Osteoblast (primary cell): ENCODE measurements around the gene LRFN4. TPM values are rescaled to one million over a fixed set of nuclear protein-coding genes. Genes with fewer than 3 reads are reported as not detected.

Source experiments
- DNase-seq: peaks from one replicate; pipeline ENCODE4 v3.0.0; 2011; ENCODE audit warnings: low spot score, mixed read lengths; ENCODE audit not compliant: insufficient read length; ENCODE audit errors: missing footprints
- H2AFZ ChIP-seq: 2 replicates; pipeline ENCODE4 v1.6.0; 2011; ENCODE audit warnings: mild to moderate bottlenecking, low read length
- H3K27ac ChIP-seq: 2 replicates; pipeline ENCODE4 v1.5.1; 2011; ENCODE audit warnings: mild to moderate bottlenecking, low read depth, low read length, moderate library complexity
- H3K27me3 ChIP-seq: 2 replicates; pipeline ENCODE4 v1.6.0; 2012; ENCODE audit warnings: mild to moderate bottlenecking, control low read depth, inconsistent platforms, low read length, moderate library complexity; ENCODE audit not compliant: insufficient read depth
- H3K36me3 ChIP-seq: 2 replicates; pipeline ENCODE4 v1.5.1; 2011; ENCODE audit warnings: mild to moderate bottlenecking, low read length, control low read depth, moderate library complexity; ENCODE audit not compliant: insufficient read depth
- H3K4me1 ChIP-seq: 2 replicates; pipeline ENCODE4 v1.5.1; 2011; ENCODE audit warnings: mild to moderate bottlenecking, low read length, control low read depth, moderate library complexity; ENCODE audit not compliant: insufficient read depth
- H3K4me2 ChIP-seq: 2 replicates; pipeline ENCODE4 v1.6.0; 2011; ENCODE audit warnings: mild to moderate bottlenecking, low read length; ENCODE audit not compliant: insufficient read depth
- H3K4me3 ChIP-seq: fragments of 200-600 bp; sonication (generic); 3 replicates; pipeline ENCODE4 v1.5.1; 2012; ENCODE audit warnings: mild to moderate bottlenecking, low read length, inconsistent platforms; ENCODE audit not compliant: insufficient read depth
- H3K79me2 ChIP-seq: 2 replicates; pipeline ENCODE4 v1.6.0; 2012; ENCODE audit warnings: mild to moderate bottlenecking, low read length, control low read depth, inconsistent platforms; ENCODE audit not compliant: insufficient read depth
- H3K9me3 ChIP-seq: 2 replicates; pipeline ENCODE4 v1.5.1; 2011; ENCODE audit warnings: low read depth, low read length, control low read depth
- H4K20me1 ChIP-seq: 2 replicates; pipeline ENCODE4 v1.6.0; 2012; ENCODE audit warnings: mild to moderate bottlenecking, low read length, control low read depth; ENCODE audit not compliant: insufficient read depth
- total RNA-seq: library from RNA; depleted of rRNA; stranded (reverse); fragments of >200 nt; gene quantifications from 2 replicates; pipeline ENCODE4 v1.2.3, GENCODE V29; 2012
- TF ChIP-seq, protein P1 (sequence below): IDR thresholded peaks from 2 replicates; pipeline ENCODE4 v1.5.1; 2011; ENCODE audit warnings: mild to moderate bottlenecking, low read depth, low read length, moderate library complexity; ENCODE audit errors: extremely low read depth

Gene LRFN4
- total RNA-seq, 1 donor, result 16.3 TPM

- no peaks in the 10 kb centered on the region for H3K27me3 ChIP-seq
- H4K20me1 ChIP-seq, result no peaks in the 10 kb centered on the region
- peaks cover 4% of the 10 kb centered on the region for H3K79me2 ChIP-seq
- H3K4me1 ChIP-seq, result peaks cover 4% of the 10 kb centered on the region
- no peaks in the 10 kb centered on the region for H3K9me3 ChIP-seq
- DNase-seq, result peak; percentile 83
- no peak overlapping the region for H3K4me2 ChIP-seq
- TF ChIP-seq, protein P1, sequence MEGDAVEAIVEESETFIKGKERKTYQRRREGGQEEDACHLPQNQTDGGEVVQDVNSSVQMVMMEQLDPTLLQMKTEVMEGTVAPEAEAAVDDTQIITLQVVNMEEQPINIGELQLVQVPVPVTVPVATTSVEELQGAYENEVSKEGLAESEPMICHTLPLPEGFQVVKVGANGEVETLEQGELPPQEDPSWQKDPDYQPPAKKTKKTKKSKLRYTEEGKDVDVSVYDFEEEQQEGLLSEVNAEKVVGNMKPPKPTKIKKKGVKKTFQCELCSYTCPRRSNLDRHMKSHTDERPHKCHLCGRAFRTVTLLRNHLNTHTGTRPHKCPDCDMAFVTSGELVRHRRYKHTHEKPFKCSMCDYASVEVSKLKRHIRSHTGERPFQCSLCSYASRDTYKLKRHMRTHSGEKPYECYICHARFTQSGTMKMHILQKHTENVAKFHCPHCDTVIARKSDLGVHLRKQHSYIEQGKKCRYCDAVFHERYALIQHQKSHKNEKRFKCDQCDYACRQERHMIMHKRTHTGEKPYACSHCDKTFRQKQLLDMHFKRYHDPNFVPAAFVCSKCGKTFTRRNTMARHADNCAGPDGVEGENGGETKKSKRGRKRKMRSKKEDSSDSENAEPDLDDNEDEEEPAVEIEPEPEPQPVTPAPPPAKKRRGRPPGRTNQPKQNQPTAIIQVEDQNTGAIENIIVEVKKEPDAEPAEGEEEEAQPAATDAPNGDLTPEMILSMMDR, result no peak
- H3K36me3 ChIP-seq, result peaks cover 20% of the 10 kb centered on the region
- no peak overlapping the region for H3K4me3 ChIP-seq
- no peak overlapping the region for H2AFZ ChIP-seq
- H3K27ac ChIP-seq, result no peak overlapping the region
Measured at GRCh38 chr11:66850588-66851238, 6.2 kb upstream of the LRFN4 start.

- peaks cover 4% of the 10 kb centered on the region for H3K79me2 ChIP-seq
- no peak overlapping the region for H2AFZ ChIP-seq
- H3K36me3 ChIP-seq, result peaks cover 17% of the 10 kb centered on the region
- H4K20me1 ChIP-seq, result no peaks in the 10 kb centered on the region
- H3K4me2 ChIP-seq, result no peak overlapping the region
- peaks cover 6% of the 10 kb centered on the region for H3K4me1 ChIP-seq
- no peak overlapping the region for H3K4me3 ChIP-seq
- H3K27ac ChIP-seq, result no peak overlapping the region
- TF ChIP-seq, protein P1, result no peak
- H3K27me3 ChIP-seq, result no peaks in the 10 kb centered on the region
- peak; percentile 45 for DNase-seq
- H3K9me3 ChIP-seq, result no peaks in the 10 kb centered on the region
Measured at GRCh38 chr11:66851239-66851596, 5.6 kb upstream of the LRFN4 start.

DNA sequence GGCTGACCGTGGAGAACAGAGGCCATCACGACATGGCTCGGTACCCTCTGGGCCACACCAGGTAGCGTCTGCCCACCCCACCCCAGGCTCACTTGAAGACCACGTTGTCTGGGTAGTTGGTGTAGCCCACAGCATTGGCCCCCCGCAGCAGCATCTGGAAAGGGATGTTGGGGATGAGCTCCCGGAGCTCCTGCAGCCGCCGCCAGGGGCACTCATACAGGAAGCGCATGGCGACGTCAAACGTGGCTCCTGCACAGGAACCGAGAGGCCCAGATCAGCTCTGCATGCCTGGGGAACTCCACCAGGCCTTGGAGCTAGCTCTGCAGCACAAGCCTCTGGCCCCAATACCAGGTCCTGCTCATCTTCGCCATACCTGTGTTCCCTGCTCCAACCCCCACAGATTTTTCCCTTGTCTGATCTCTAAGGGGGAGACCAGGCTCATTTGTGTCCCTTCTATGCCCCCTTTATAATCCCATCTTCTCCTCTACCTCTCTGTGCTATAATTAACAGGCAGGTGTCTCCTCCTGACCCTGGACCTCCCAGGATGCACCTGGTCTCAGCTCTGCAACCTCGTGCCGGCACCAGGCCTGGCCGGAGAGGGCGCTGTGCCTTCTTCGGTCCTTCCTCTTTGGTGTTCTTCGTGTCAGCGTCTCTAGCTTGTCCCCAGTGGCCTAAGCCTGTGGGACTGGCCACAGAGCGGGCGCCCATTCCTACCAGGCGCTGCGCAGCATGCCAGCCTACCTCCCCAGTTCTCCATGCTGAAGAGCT, 5.0 kb upstream of the LRFN4 start:
- H3K79me2 ChIP-seq, result peaks cover 5% of the 10 kb centered on the region
- H3K27ac ChIP-seq, result no peak overlapping the region
- peak; percentile 73 for DNase-seq
- no peak overlapping the region for H2AFZ ChIP-seq
- peaks cover 6% of the 10 kb centered on the region for H3K4me1 ChIP-seq
- H3K4me3 ChIP-seq, result no peak overlapping the region
- TF ChIP-seq, protein P1, result no peak
- no peak overlapping the region for H3K4me2 ChIP-seq
- H3K27me3 ChIP-seq, result no peaks in the 10 kb centered on the region
- H3K36me3 ChIP-seq, result peaks cover 14% of the 10 kb centered on the region
- H4K20me1 ChIP-seq, result no peaks in the 10 kb centered on the region
- no peaks in the 10 kb centered on the region for H3K9me3 ChIP-seq

DNA sequence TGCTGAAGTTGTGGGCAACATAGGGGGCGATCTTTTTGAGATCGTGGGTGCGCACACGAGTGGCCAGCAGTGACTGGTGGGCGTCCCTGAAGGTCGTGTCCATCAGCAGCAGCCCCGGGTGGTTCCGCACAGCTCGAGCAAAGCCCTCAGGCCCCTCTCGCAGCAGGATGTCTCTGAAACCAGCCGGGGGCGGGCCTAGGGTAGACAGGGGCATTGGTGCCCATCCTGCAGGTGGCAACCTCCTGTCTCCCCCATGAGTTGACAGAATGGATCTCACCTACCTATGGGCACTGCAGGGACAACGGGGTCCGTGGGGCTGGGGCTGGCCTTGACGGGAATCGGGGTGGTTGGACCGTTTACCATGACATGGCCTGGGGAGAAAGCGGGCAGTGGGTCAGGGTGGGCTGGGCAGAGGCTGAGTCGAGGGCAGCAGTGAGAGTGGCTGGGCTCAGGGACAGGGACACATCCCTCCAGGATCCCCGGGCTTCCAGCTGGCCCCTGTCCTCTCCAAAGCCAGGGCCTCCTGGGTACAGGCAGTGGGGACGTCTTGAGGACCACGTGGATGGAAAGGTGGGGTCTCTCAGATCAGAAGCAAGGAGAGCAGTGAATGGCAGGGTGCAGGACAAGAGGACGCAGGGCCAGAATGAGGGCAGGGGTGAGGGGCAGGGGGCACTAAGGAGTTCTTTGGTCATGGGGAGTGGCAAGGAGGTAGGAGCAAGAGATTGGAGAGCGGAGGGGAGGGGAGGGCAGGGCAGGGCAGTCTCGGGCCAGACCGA, 4.2 kb upstream of the LRFN4 start:
- Histone ChIP-seq H4K20me1 (no peaks in the 10 kb centered on the region), H2AFZ (no peak overlapping the region), H3K36me3 (peaks cover 14% of the 10 kb centered on the region), H3K4me2 (no peak overlapping the region), H3K9me3 (no peaks in the 10 kb centered on the region), H3K4me1 (peaks cover 6% of the 10 kb centered on the region), H3K27ac (no peak overlapping the region), H3K4me3 (no peak overlapping the region), H3K79me2 (peaks cover 5% of the 10 kb centered on the region), H3K27me3 (no peaks in the 10 kb centered on the region)
- TF ChIP-seq, protein P1, result no peak
- peak; percentile 63 for DNase-seq
